Uterus (tissue), 4 donors: Measurements from ENCODE around the gene SKA1. TPM values are rescaled to one million over a fixed set of nuclear protein-coding genes. Genes with fewer than 3 reads are reported as not detected.

Experiments
- DNase-seq, 2 donors: peaks; one replicate each; pipeline ENCODE4 v3.0.0-alpha.2; 2019 to 2020
- H3K27ac ChIP-seq, 2 donors: fragments of 200-600 bp; sonication (generic); 1 replicate in 1 of 2; 2 replicates in 1 of 2; pipeline ENCODE4 v1.5.1; 2016 to 2018
- H3K27me3 ChIP-seq, 2 donors: fragments of 200-600 bp; sonication (generic); one replicate each; pipeline ENCODE4 v1.5.1; 2018 to 2019; ENCODE audit warnings: control low read depth in 1 of 2
- H3K36me3 ChIP-seq, 2 donors: fragments of 200-600 bp; sonication (generic); one replicate each; pipeline ENCODE4 v1.5.1; 2019; ENCODE audit warnings: control low read depth in 1 of 2
- H3K4me1 ChIP-seq, 2 donors: fragments of 200-600 bp; sonication (generic); one replicate each; pipeline ENCODE4 v1.5.1; 2018 to 2019; ENCODE audit warnings: control low read depth in 1 of 2
- H3K4me3 ChIP-seq, 2 donors: fragments of 200-600 bp; sonication (generic); 1 replicate in 1 of 2; 2 replicates in 1 of 2; pipeline ENCODE4 v1.5.1; 2018 to 2019; ENCODE audit warnings: mild to moderate bottlenecking in 1 of 2
- H3K9me3 ChIP-seq, 2 donors: fragments of 200-600 bp; sonication (generic); one replicate each; pipeline ENCODE4 v1.5.1; 2019; ENCODE audit warnings: control low read depth in 1 of 2
- POLR2A ChIP-seq, 2 donors: fragments of 450-650 bp; IDR thresholded peaks; one replicate each; pipeline ENCODE4 v1.6.1; 2016; ENCODE audit warnings: antibody characterized with exemption in 2 of 2, mild to moderate bottlenecking in 1 of 2, moderate library complexity in 1 of 2
- intact Hi-C: fragments of 100-400 bp; cut with DNase I; formaldehyde crosslinking; loops from one replicate; pipeline ENCODE4 v1.15.1; 2023; ENCODE audit warnings: low total_unique reads
- total RNA-seq, 4 donors: library from RNA; depleted of rRNA in 3 of 4; stranded (reverse); fragments of >200 nt in 3 of 4; gene quantifications; one replicate each; pipeline versions ENCODE4 v1.1.0 to v1.2.4, GENCODE V29; 2014 to 2023
- TF ChIP-seq, protein P1 (sequence below), 4 experiments: fragments of 200-600 bp in 2 of 4; fragments of 450-650 bp in 2 of 4; sonication (generic) in 2 of 4; IDR thresholded peaks; one replicate each; pipeline ENCODE4 v1.5.1; 2016 to 2019; ENCODE audit warnings: antibody characterized with exemption in 4 of 4, mild to moderate bottlenecking in 2 of 4, moderate library complexity in 1 of 4
- donor health status: DM: yes; HTN: yes; CAD: no.

SKA1 gene
- total RNA-seq, 4 donors from 2014 or later = 0.73 to 5.5 TPM; not detected in 2

DNA sequence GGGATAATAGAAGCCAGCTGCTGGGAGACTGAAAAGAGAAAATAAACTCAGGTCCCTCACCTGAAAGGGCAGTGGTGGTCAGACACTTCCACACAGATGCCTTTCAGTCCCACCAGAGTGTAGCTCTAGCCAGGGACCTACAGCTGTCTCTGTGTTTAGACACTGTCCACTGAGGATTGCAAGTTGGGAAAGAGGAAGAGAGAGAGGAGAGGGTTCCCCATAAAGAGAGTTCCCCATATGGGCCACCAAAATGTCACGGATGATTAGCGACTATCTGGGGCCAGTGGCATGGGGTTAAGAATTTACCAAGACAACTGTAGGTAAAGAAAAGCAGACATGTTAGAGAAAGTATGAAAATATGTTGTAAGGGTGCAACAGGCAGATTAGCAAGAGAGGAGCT is 36.7 kb upstream of the SKA1 start:
- Histone ChIP-seq H3K27me3 (no peaks in the 10 kb centered on the region), H3K9me3 (no peaks in the 10 kb centered on the region), H3K36me3 (no peaks in the 10 kb centered on the region), H3K4me1 (no peaks in the 10 kb centered on the region), H3K27ac (no peak overlapping the region), H3K4me3 (no peak overlapping the region)
- no peak for TF ChIP-seq POLR2A (IDR thresholded peaks at IDR 0.05)
- TF ChIP-seq, protein P1, sequence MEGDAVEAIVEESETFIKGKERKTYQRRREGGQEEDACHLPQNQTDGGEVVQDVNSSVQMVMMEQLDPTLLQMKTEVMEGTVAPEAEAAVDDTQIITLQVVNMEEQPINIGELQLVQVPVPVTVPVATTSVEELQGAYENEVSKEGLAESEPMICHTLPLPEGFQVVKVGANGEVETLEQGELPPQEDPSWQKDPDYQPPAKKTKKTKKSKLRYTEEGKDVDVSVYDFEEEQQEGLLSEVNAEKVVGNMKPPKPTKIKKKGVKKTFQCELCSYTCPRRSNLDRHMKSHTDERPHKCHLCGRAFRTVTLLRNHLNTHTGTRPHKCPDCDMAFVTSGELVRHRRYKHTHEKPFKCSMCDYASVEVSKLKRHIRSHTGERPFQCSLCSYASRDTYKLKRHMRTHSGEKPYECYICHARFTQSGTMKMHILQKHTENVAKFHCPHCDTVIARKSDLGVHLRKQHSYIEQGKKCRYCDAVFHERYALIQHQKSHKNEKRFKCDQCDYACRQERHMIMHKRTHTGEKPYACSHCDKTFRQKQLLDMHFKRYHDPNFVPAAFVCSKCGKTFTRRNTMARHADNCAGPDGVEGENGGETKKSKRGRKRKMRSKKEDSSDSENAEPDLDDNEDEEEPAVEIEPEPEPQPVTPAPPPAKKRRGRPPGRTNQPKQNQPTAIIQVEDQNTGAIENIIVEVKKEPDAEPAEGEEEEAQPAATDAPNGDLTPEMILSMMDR (IDR thresholded peaks at IDR 0.05) = no peak
- no peak for DNase-seq
- intact Hi-C loops = no loop called here

DNA sequence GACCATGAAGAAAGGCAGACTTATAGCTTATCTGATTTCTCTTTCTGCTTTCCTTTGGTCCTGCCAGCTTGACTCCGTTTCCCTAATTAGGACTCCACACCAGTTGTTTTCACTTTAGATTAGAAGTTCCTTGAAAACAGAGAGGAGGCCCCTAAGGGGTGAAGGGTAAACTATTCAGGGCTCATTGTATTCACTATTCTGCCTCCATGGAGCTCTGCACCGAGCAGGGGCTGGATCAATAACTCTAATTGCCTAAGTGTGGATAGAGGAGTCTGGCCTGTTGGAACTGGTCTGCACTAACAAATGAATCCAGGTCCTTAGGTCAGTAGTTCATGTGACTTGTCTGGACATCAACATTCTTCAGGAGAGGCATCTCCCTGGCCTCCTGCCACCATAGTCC is 36.1 kb upstream of the SKA1 start:
- H3K4me1 ChIP-seq = no peaks in the 10 kb centered on the region
- H3K36me3 ChIP-seq = no peaks in the 10 kb centered on the region
- no peak overlapping the region for H3K27ac ChIP-seq
- no peaks in the 10 kb centered on the region for H3K27me3 ChIP-seq
- no peak overlapping the region for H3K4me3 ChIP-seq
- DNase-seq = no peak
- TF ChIP-seq POLR2A (IDR thresholded peaks at IDR 0.05) = no peak
- TF ChIP-seq, protein P1 (IDR thresholded peaks at IDR 0.05) = no peak
- intact Hi-C loops = no loop called here
- H3K9me3 ChIP-seq = no peaks in the 10 kb centered on the region

DNA sequence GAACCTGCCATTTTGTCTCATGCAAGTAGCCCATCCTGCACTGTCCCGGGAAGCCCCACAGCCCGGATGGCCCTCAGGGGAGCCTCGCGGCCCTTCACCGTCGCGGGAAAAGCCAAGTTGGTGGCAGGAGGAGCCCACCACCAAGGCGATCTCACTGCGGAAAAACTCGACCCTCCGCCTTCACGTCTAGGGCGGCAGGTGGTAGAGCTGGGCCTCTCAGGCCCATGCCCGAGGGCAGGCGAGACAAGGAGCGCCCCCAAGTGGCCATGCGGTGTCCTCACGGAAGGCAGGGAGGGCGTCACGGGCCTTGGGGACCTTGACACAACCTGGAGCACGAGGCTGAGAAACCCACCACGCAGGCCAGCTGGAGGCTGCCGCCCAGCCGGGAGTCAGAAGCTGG is 34.8 kb upstream of the SKA1 start:
- intact Hi-C loops = no loop called here
- H3K9me3 ChIP-seq = no peaks in the 10 kb centered on the region
- no peak for DNase-seq
- H3K27ac ChIP-seq = no peak overlapping the region
- no peaks in the 10 kb centered on the region for H3K27me3 ChIP-seq
- no peaks in the 10 kb centered on the region for H3K36me3 ChIP-seq
- TF ChIP-seq POLR2A (IDR thresholded peaks at IDR 0.05) = no peak
- TF ChIP-seq, protein P1 (IDR thresholded peaks at IDR 0.05) = no peak
- no peaks in the 10 kb centered on the region for H3K4me1 ChIP-seq
- H3K4me3 ChIP-seq = no peak overlapping the region

- Histone ChIP-seq H3K36me3 (no peaks in the 10 kb centered on the region), H3K27me3 (no peaks in the 10 kb centered on the region), H3K9me3 (no peaks in the 10 kb centered on the region), H3K4me3 (no peak overlapping the region), H3K4me1 (no peaks in the 10 kb centered on the region), H3K27ac (no peak overlapping the region)
- no peak for DNase-seq
- intact Hi-C loops = no loop called here
- TF ChIP-seq, protein P1 (IDR thresholded peaks at IDR 0.05) = no peak
- no peak for TF ChIP-seq POLR2A (IDR thresholded peaks at IDR 0.05)
Observed at GRCh38 chr18:50341443-50341842, 33.4 kb upstream of the SKA1 start.

GRCh38 chr18:50350699-50351098 is 24.1 kb upstream of the SKA1 start:
- Histone ChIP-seq H3K9me3 (no peaks in the 10 kb centered on the region), H3K4me1 (no peaks in the 10 kb centered on the region), H3K4me3 (no peak overlapping the region), H3K27ac (no peak overlapping the region), H3K27me3 (no peaks in the 10 kb centered on the region), H3K36me3 (no peaks in the 10 kb centered on the region)
- TF ChIP-seq, protein P1 (IDR thresholded peaks at IDR 0.05) = no peak
- no peak for TF ChIP-seq POLR2A (IDR thresholded peaks at IDR 0.05)
- DNase-seq = no peak
- intact Hi-C loops = no loop called here
